ENCODE measurements around the gene ANKS1B.

Gene ANKS1B

GRCh38 chr12:98816720-98817119, 1168.0 kb downstream of the ANKS1B start:
- H3K79me2 ChIP-seq (ENCODE audit: insufficient read depth, low read depth) = no peaks in the 10 kb centered on the region
- TF ChIP-seq CTCF (conservative IDR thresholded peaks at IDR 0.05; ENCODE audit: low read depth, low read length) = no peak
- H3K36me3 ChIP-seq (ENCODE audit: insufficient read depth) = no peaks in the 10 kb centered on the region
- no peaks in the 10 kb centered on the region for H4K20me1 ChIP-seq (ENCODE audit: insufficient read depth)
- no peak overlapping the region for H3K4me2 ChIP-seq
- no peaks in the 10 kb centered on the region for H3K4me1 ChIP-seq (ENCODE audit: low read depth, poor library complexity, severe bottlenecking)
- H3K4me3 ChIP-seq (IDR thresholded peaks at IDR 0.05; ENCODE audit: insufficient read depth, low read depth, low read length) = no peak overlapping the region
- H3K9ac ChIP-seq = no peak overlapping the region
- H2AFZ ChIP-seq (ENCODE audit: low read depth) = no peak overlapping the region
- H3K27me3 ChIP-seq (ENCODE audit: insufficient read depth, low read depth) = no peaks in the 10 kb centered on the region
- no peak overlapping the region for H3K27ac ChIP-seq

- Histone ChIP-seq H2AFZ (ENCODE audit: low read depth) (no peak overlapping the region), H3K4me1 (ENCODE audit: low read depth, poor library complexity, severe bottlenecking) (no peaks in the 10 kb centered on the region), H4K20me1 (ENCODE audit: insufficient read depth) (no peaks in the 10 kb centered on the region), H3K9ac (no peak overlapping the region), H3K27ac (no peak overlapping the region), H3K79me2 (ENCODE audit: insufficient read depth, low read depth) (no peaks in the 10 kb centered on the region), H3K4me3 (IDR thresholded peaks at IDR 0.05; ENCODE audit: insufficient read depth, low read depth, low read length) (no peak overlapping the region), H3K4me2 (no peak overlapping the region), H3K36me3 (ENCODE audit: insufficient read depth) (no peaks in the 10 kb centered on the region), H3K27me3 (ENCODE audit: insufficient read depth, low read depth) (no peaks in the 10 kb centered on the region)
- TF ChIP-seq CTCF (conservative IDR thresholded peaks at IDR 0.05; ENCODE audit: low read depth, low read length) = no peak
Observed at GRCh38 chr12:98814254-98814653, 1170.5 kb downstream of the ANKS1B start.

- no peak overlapping the region for H3K4me3 ChIP-seq (IDR thresholded peaks at IDR 0.05; ENCODE audit: insufficient read depth, low read depth, low read length)
- H3K9ac ChIP-seq = no peak overlapping the region
- TF ChIP-seq CTCF (conservative IDR thresholded peaks at IDR 0.05; ENCODE audit: low read depth, low read length) = no peak
- no peak overlapping the region for H2AFZ ChIP-seq (ENCODE audit: low read depth)
- H3K27me3 ChIP-seq (ENCODE audit: insufficient read depth, low read depth) = no peaks in the 10 kb centered on the region
- H3K36me3 ChIP-seq (ENCODE audit: insufficient read depth) = no peaks in the 10 kb centered on the region
- H3K4me1 ChIP-seq (ENCODE audit: low read depth, poor library complexity, severe bottlenecking) = no peaks in the 10 kb centered on the region
- no peaks in the 10 kb centered on the region for H3K79me2 ChIP-seq (ENCODE audit: insufficient read depth, low read depth)
- no peak overlapping the region for H3K4me2 ChIP-seq
- no peaks in the 10 kb centered on the region for H4K20me1 ChIP-seq (ENCODE audit: insufficient read depth)
- no peak overlapping the region for H3K27ac ChIP-seq
Observed at GRCh38 chr12:98812225-98812624, 1172.5 kb downstream of the ANKS1B start.

- H3K27ac ChIP-seq = no peak overlapping the region
- H3K27me3 ChIP-seq (ENCODE audit: insufficient read depth, low read depth) = no peaks in the 10 kb centered on the region
- H3K4me3 ChIP-seq (IDR thresholded peaks at IDR 0.05; ENCODE audit: insufficient read depth, low read depth, low read length) = no peak overlapping the region
- H4K20me1 ChIP-seq (ENCODE audit: insufficient read depth) = no peaks in the 10 kb centered on the region
- H3K4me1 ChIP-seq (ENCODE audit: low read depth, poor library complexity, severe bottlenecking) = no peaks in the 10 kb centered on the region
- H3K36me3 ChIP-seq (ENCODE audit: insufficient read depth) = no peaks in the 10 kb centered on the region
- no peak for TF ChIP-seq CTCF (conservative IDR thresholded peaks at IDR 0.05; ENCODE audit: low read depth, low read length)
- H2AFZ ChIP-seq (ENCODE audit: low read depth) = no peak overlapping the region
- no peak overlapping the region for H3K4me2 ChIP-seq
- no peaks in the 10 kb centered on the region for H3K79me2 ChIP-seq (ENCODE audit: insufficient read depth, low read depth)
- H3K9ac ChIP-seq = no peak overlapping the region
Observed at GRCh38 chr12:98808243-98808875, 1176.4 kb downstream of the ANKS1B start.
